Karpas-422 (cell line): ENCODE measurements around the gene OLFM3. TPM values are rescaled to one million over a fixed set of nuclear protein-coding genes. Genes with fewer than 3 reads are reported as not detected.

Source experiments
- DNase-seq: peaks from one replicate; pipeline ENCODE4 v3.0.0-alpha.2; 2015
- H2AFZ ChIP-seq: fragments of 200-600 bp; sonication (generic); 2 replicates; pipeline ENCODE4 v1.6.1; 2014; ENCODE audit warnings: antibody characterized with exemption, low read length, mixed read lengths
- H3K27ac ChIP-seq: fragments of 200-600 bp; sonication (generic); 2 replicates; pipeline ENCODE4 v1.5.1; 2014; ENCODE audit warnings: mild to moderate bottlenecking, low read length, moderate library complexity
- H3K27me3 ChIP-seq: fragments of 200-600 bp; sonication (generic); 2 replicates; pipeline ENCODE4 v1.6.1; 2014; ENCODE audit warnings: low read length, mixed read lengths
- H3K36me3 ChIP-seq: fragments of 200-600 bp; sonication (generic); 2 replicates; pipeline ENCODE4 v1.6.1; 2014; ENCODE audit warnings: low read length, mixed read lengths; ENCODE audit not compliant: insufficient read depth
- H3K4me1 ChIP-seq: fragments of 200-600 bp; sonication (generic); 2 replicates; pipeline ENCODE4 v1.6.1; 2014; ENCODE audit warnings: mild to moderate bottlenecking, low read length, mixed read lengths
- H3K4me2 ChIP-seq: fragments of 200-600 bp; sonication (generic); 2 replicates; pipeline ENCODE4 v1.6.1; 2014; ENCODE audit warnings: low read length, low read depth, mild to moderate bottlenecking; ENCODE audit not compliant: poor library complexity, severe bottlenecking
- H3K4me3 ChIP-seq: fragments of 200-600 bp; sonication (generic); 2 replicates; pipeline ENCODE4 v1.5.1; 2014; ENCODE audit warnings: mild to moderate bottlenecking, antibody characterized with exemption, low read length, mixed read lengths
- H3K79me2 ChIP-seq: fragments of 200-600 bp; sonication (generic); 2 replicates; pipeline ENCODE4 v1.6.1; 2014; ENCODE audit warnings: mild to moderate bottlenecking, low read length, mixed read lengths
- H3K9ac ChIP-seq: fragments of 200-600 bp; sonication (generic); 2 replicates; pipeline ENCODE4 v1.6.0; 2014; ENCODE audit warnings: low read length
- H3K9me2 ChIP-seq: fragments of 200-600 bp; sonication (generic), shearing (Covaris generic); replicated peaks from 2 replicates; pipeline ENCODE4 v1.6.0; 2014; ENCODE audit warnings: mild to moderate bottlenecking, low read length, moderate library complexity; ENCODE audit not compliant: insufficient read depth
- H3K9me3 ChIP-seq: fragments of 300-700, 200-600 bp; sonication (generic); 2 replicates; pipeline ENCODE4 v1.6.1; 2014; ENCODE audit warnings: low read length, mixed read lengths
- H4K20me1 ChIP-seq: fragments of 200-600 bp; sonication (generic); 2 replicates; pipeline ENCODE4 v1.6.1; 2014; ENCODE audit warnings: mild to moderate bottlenecking, antibody characterized with exemption, low read length, low read depth; ENCODE audit not compliant: insufficient read depth
- total RNA-seq: library from RNA; depleted of rRNA; stranded (reverse); fragments of >200 nt; shearing (Covaris generic); gene quantifications from 2 replicates; pipeline ENCODE4 v1.2.3, GENCODE V29; 2014; ENCODE audit warnings: low replicate concordance

OLFM3 gene
- total RNA-seq, 1 experiment from 2014 or later: not detected

- no peak overlapping the region for H3K27ac ChIP-seq
- no peak overlapping the region for H2AFZ ChIP-seq
- no peak overlapping the region for H3K4me2 ChIP-seq
- H4K20me1 ChIP-seq: no peaks in the 10 kb centered on the region
- no peaks in the 10 kb centered on the region for H3K4me1 ChIP-seq
- H3K27me3 ChIP-seq: no peaks in the 10 kb centered on the region
- no peaks in the 10 kb centered on the region for H3K79me2 ChIP-seq
- H3K36me3 ChIP-seq: no peaks in the 10 kb centered on the region
- DNase-seq: no peak
- no peaks in the 10 kb centered on the region for H3K9me3 ChIP-seq
- H3K9me2 ChIP-seq: no peaks in the 10 kb centered on the region
- H3K9ac ChIP-seq: no peak overlapping the region
- no peak overlapping the region for H3K4me3 ChIP-seq
Measured at GRCh38 chr1:101965341-101965740, 31.4 kb downstream of the OLFM3 start.

GRCh38 chr1:101964708-101965107 lies 32.0 kb downstream of the OLFM3 start:
- no peak overlapping the region for H2AFZ ChIP-seq
- no peaks in the 10 kb centered on the region for H4K20me1 ChIP-seq
- H3K36me3 ChIP-seq: no peaks in the 10 kb centered on the region
- H3K9me2 ChIP-seq: no peaks in the 10 kb centered on the region
- H3K27ac ChIP-seq: no peak overlapping the region
- H3K4me3 ChIP-seq: no peak overlapping the region
- no peak overlapping the region for H3K4me2 ChIP-seq
- no peaks in the 10 kb centered on the region for H3K9me3 ChIP-seq
- H3K27me3 ChIP-seq: no peaks in the 10 kb centered on the region
- no peaks in the 10 kb centered on the region for H3K79me2 ChIP-seq
- no peak overlapping the region for H3K9ac ChIP-seq
- H3K4me1 ChIP-seq: no peaks in the 10 kb centered on the region
- no peak for DNase-seq

- Histone ChIP-seq H3K79me2 (no peaks in the 10 kb centered on the region), H3K9me3 (no peaks in the 10 kb centered on the region), H3K9ac (no peak overlapping the region), H2AFZ (no peak overlapping the region), H3K27me3 (no peaks in the 10 kb centered on the region), H3K9me2 (no peaks in the 10 kb centered on the region), H3K4me2 (no peak overlapping the region), H3K4me3 (no peak overlapping the region), H3K36me3 (no peaks in the 10 kb centered on the region), H4K20me1 (no peaks in the 10 kb centered on the region), H3K27ac (no peak overlapping the region), H3K4me1 (no peaks in the 10 kb centered on the region)
- DNase-seq: no peak
Measured at GRCh38 chr1:101960142-101960541, 36.6 kb downstream of the OLFM3 start.

GRCh38 chr1:101959456-101959855 lies 37.3 kb downstream of the OLFM3 start:
- H3K79me2 ChIP-seq: no peaks in the 10 kb centered on the region
- H4K20me1 ChIP-seq: no peaks in the 10 kb centered on the region
- H3K27ac ChIP-seq: no peak overlapping the region
- H3K4me2 ChIP-seq: no peak overlapping the region
- H3K27me3 ChIP-seq: no peaks in the 10 kb centered on the region
- DNase-seq: no peak
- H3K36me3 ChIP-seq: no peaks in the 10 kb centered on the region
- H3K9me3 ChIP-seq: no peaks in the 10 kb centered on the region
- H3K9me2 ChIP-seq: no peaks in the 10 kb centered on the region
- H3K4me1 ChIP-seq: no peaks in the 10 kb centered on the region
- H3K4me3 ChIP-seq: no peak overlapping the region
- no peak overlapping the region for H2AFZ ChIP-seq
- H3K9ac ChIP-seq: no peak overlapping the region

- Histone ChIP-seq H3K4me2 (no peak overlapping the region), H3K27me3 (no peaks in the 10 kb centered on the region), H3K4me3 (no peak overlapping the region), H3K9me2 (no peaks in the 10 kb centered on the region), H4K20me1 (no peaks in the 10 kb centered on the region), H3K79me2 (no peaks in the 10 kb centered on the region), H3K4me1 (no peaks in the 10 kb centered on the region), H3K27ac (no peak overlapping the region), H2AFZ (no peak overlapping the region), H3K9me3 (no peaks in the 10 kb centered on the region), H3K36me3 (no peaks in the 10 kb centered on the region), H3K9ac (no peak overlapping the region)
- no peak for DNase-seq
Measured at GRCh38 chr1:101957771-101958170, 39.0 kb downstream of the OLFM3 start.

- no peaks in the 10 kb centered on the region for H3K27me3 ChIP-seq
- no peak overlapping the region for H3K27ac ChIP-seq
- no peaks in the 10 kb centered on the region for H4K20me1 ChIP-seq
- H3K36me3 ChIP-seq: no peaks in the 10 kb centered on the region
- no peak overlapping the region for H3K4me2 ChIP-seq
- H3K9ac ChIP-seq: no peak overlapping the region
- H3K9me3 ChIP-seq: no peaks in the 10 kb centered on the region
- no peaks in the 10 kb centered on the region for H3K4me1 ChIP-seq
- H3K9me2 ChIP-seq: no peaks in the 10 kb centered on the region
- no peaks in the 10 kb centered on the region for H3K79me2 ChIP-seq
- no peak overlapping the region for H3K4me3 ChIP-seq
- no peak for DNase-seq
- H2AFZ ChIP-seq: no peak overlapping the region
Measured at GRCh38 chr1:101953623-101954022, 43.1 kb downstream of the OLFM3 start.

- Histone ChIP-seq H3K9ac (no peak overlapping the region), H2AFZ (no peak overlapping the region), H3K79me2 (no peaks in the 10 kb centered on the region), H3K27me3 (no peaks in the 10 kb centered on the region), H4K20me1 (no peaks in the 10 kb centered on the region), H3K9me2 (no peaks in the 10 kb centered on the region), H3K36me3 (no peaks in the 10 kb centered on the region), H3K4me1 (no peaks in the 10 kb centered on the region), H3K27ac (no peak overlapping the region), H3K4me2 (no peak overlapping the region), H3K9me3 (no peaks in the 10 kb centered on the region), H3K4me3 (no peak overlapping the region)
- DNase-seq: no peak
Measured at GRCh38 chr1:101945884-101946283, 50.8 kb downstream of the OLFM3 start.

- Histone ChIP-seq H3K4me3 (no peak overlapping the region), H3K9ac (no peak overlapping the region), H3K36me3 (no peaks in the 10 kb centered on the region), H2AFZ (no peak overlapping the region), H4K20me1 (no peaks in the 10 kb centered on the region), H3K27me3 (no peaks in the 10 kb centered on the region), H3K4me2 (no peak overlapping the region), H3K9me2 (no peaks in the 10 kb centered on the region), H3K79me2 (no peaks in the 10 kb centered on the region), H3K9me3 (no peaks in the 10 kb centered on the region), H3K4me1 (no peaks in the 10 kb centered on the region), H3K27ac (no peak overlapping the region)
- no peak for DNase-seq
Measured at GRCh38 chr1:101943237-101943636, 53.5 kb downstream of the OLFM3 start.
